ENCODE data around the gene SOST. TPM values are rescaled to one million over a fixed set of nuclear protein-coding genes. Genes with fewer than 3 reads are reported as not detected.

The SOST gene
- total RNA-seq, 4 donors from 2014 or later, result not detected

GRCh38 chr17:43741636-43742035 lies 17.0 kb downstream of the SOST start:
- no peak overlapping the region for H3K4me3 ChIP-seq
- no peak overlapping the region for H3K27ac ChIP-seq
- H3K9me3 ChIP-seq, result no peaks in the 10 kb centered on the region
- peaks cover 33% of the 10 kb centered on the region for H3K27me3 ChIP-seq
- 87 to 94% methylated on average over 2 to 5 of the region's 5 CpGs for WGBS, 2 donors (ENCODE audit: low coverage in 1 of 2)
- no peak for DNase-seq
- in situ Hi-C loops (cut with MboI; ENCODE audit: low pct_ligation_motif_present in 1 of 4, low pct_unique_long_range_greater_than_20kb in 1 of 4, low sequenced_read_pairs in 3 of 4) (no loop called here), intact Hi-C loops (cut with DNase I; ENCODE audit: low total_unique reads) (no loop called here)
- no peaks in the 10 kb centered on the region for H3K4me1 ChIP-seq
- H3K36me3 ChIP-seq, result no peaks in the 10 kb centered on the region
- no peak for TF ChIP-seq EP300 (IDR thresholded peaks at IDR 0.05; ENCODE audit: low read depth)

GRCh38 chr17:43740541-43740940 lies 18.1 kb downstream of the SOST start:
- WGBS, 2 donors (ENCODE audit: low coverage in 1 of 2), result 84% methylated on average over 4 of the region's 4 CpGs; no CpG with 5 or more reads in 1 of the 2 donors
- Histone ChIP-seq H3K9me3 (no peaks in the 10 kb centered on the region), H3K27ac (no peak overlapping the region), H3K4me1 (no peaks in the 10 kb centered on the region), H3K27me3 (peaks cover 22% of the 10 kb centered on the region), H3K4me3 (no peak overlapping the region), H3K36me3 (no peaks in the 10 kb centered on the region)
- in situ Hi-C loops (cut with MboI; ENCODE audit: low pct_ligation_motif_present in 1 of 4, low pct_unique_long_range_greater_than_20kb in 1 of 4, low sequenced_read_pairs in 3 of 4) (no loop called here), intact Hi-C loops (cut with DNase I; ENCODE audit: low total_unique reads) (no loop called here)
- DNase-seq, result no peak
- TF ChIP-seq POLR2AphosphoS5 (IDR thresholded peaks at IDR 0.05) (no peak), POLR2A (IDR thresholded peaks at IDR 0.05) (no peak), CTCF (IDR thresholded peaks at IDR 0.05) (no peak), EP300 (IDR thresholded peaks at IDR 0.05; ENCODE audit: low read depth) (no peak)

GRCh38 chr17:43737722-43738121 lies 20.9 kb downstream of the SOST start:
- TF ChIP-seq POLR2AphosphoS5 (IDR thresholded peaks at IDR 0.05) (no peak), POLR2A (IDR thresholded peaks at IDR 0.05) (no peak), EP300 (IDR thresholded peaks at IDR 0.05; ENCODE audit: low read depth) (no peak), CTCF (IDR thresholded peaks at IDR 0.05) (no peak)
- H3K36me3 ChIP-seq, result no peaks in the 10 kb centered on the region
- H3K4me1 ChIP-seq, result no peaks in the 10 kb centered on the region
- intact Hi-C loops (cut with DNase I; ENCODE audit: low total_unique reads), result no loop called here
- no peak overlapping the region for H3K4me3 ChIP-seq
- in situ Hi-C loops (cut with MboI; ENCODE audit: low pct_ligation_motif_present in 1 of 4, low pct_unique_long_range_greater_than_20kb in 1 of 4, low sequenced_read_pairs in 3 of 4), result no loop called here
- no peak overlapping the region for H3K27ac ChIP-seq
- H3K9me3 ChIP-seq, result no peaks in the 10 kb centered on the region
- H3K27me3 ChIP-seq, result no peaks in the 10 kb centered on the region
- no peak for DNase-seq
- 91% methylated on average over 2 of the region's 2 CpGs; no CpG with 5 or more reads in 1 of the 2 donors for WGBS, 2 donors (ENCODE audit: low coverage in 1 of 2)

GRCh38 chr17:43736389-43736788 lies 22.2 kb downstream of the SOST start:
- intact Hi-C loops (cut with DNase I; ENCODE audit: low total_unique reads) (no loop called here), in situ Hi-C loops (cut with MboI; ENCODE audit: low pct_ligation_motif_present in 1 of 4, low pct_unique_long_range_greater_than_20kb in 1 of 4, low sequenced_read_pairs in 3 of 4) (no loop called here)
- TF ChIP-seq POLR2A (IDR thresholded peaks at IDR 0.05), result no peak
- TF ChIP-seq CTCF (IDR thresholded peaks at IDR 0.05), result no peak
- TF ChIP-seq EP300 (IDR thresholded peaks at IDR 0.05; ENCODE audit: low read depth), result no peak
- no peak for TF ChIP-seq POLR2AphosphoS5 (IDR thresholded peaks at IDR 0.05)
- Histone ChIP-seq H3K9me3 (no peaks in the 10 kb centered on the region), H3K4me3 (no peak overlapping the region), H3K36me3 (no peaks in the 10 kb centered on the region), H3K27ac (no peak overlapping the region), H3K27me3 (no peaks in the 10 kb centered on the region), H3K4me1 (no peaks in the 10 kb centered on the region)
- no peak for DNase-seq
- WGBS, 2 donors (ENCODE audit: low coverage in 1 of 2), result 88% methylated on average over 2 of the region's 2 CpGs; no CpG with 5 or more reads in 1 of the 2 donors

GRCh38 chr17:43734376-43734775 lies 24.2 kb downstream of the SOST start:
- Histone ChIP-seq H3K36me3 (no peaks in the 10 kb centered on the region), H3K4me3 (no peak overlapping the region), H3K27me3 (no peaks in the 10 kb centered on the region), H3K4me1 (no peaks in the 10 kb centered on the region), H3K9me3 (no peaks in the 10 kb centered on the region), H3K27ac (no peak overlapping the region)
- DNase-seq, result no peak
- 69 to 100% methylated on average over 2 to 5 of the region's 5 CpGs for WGBS, 2 donors (ENCODE audit: low coverage in 1 of 2)
- in situ Hi-C loops (cut with MboI; ENCODE audit: low pct_ligation_motif_present in 1 of 4, low pct_unique_long_range_greater_than_20kb in 1 of 4, low sequenced_read_pairs in 3 of 4), result no loop called here
- intact Hi-C loops (cut with DNase I; ENCODE audit: low total_unique reads), result no loop called here
- TF ChIP-seq EP300 (IDR thresholded peaks at IDR 0.05; ENCODE audit: low read depth) (no peak), POLR2AphosphoS5 (IDR thresholded peaks at IDR 0.05) (no peak), POLR2A (IDR thresholded peaks at IDR 0.05) (no peak), CTCF (IDR thresholded peaks at IDR 0.05) (no peak)
